NCI-H460 (cell line): Measurements from ENCODE around the gene CHIC2. TPM values are rescaled to one million over a fixed set of nuclear protein-coding genes. Genes with fewer than 3 reads are reported as not detected.

Experiments used
- DNase-seq: peaks from one replicate; pipeline ENCODE4 v3.0.0-alpha.2; 2016; ENCODE audit warnings: low read depth; ENCODE audit errors: extremely low read depth
- total RNA-seq: library from RNA; depleted of rRNA; stranded (reverse); fragments of >200 nt; shearing (Covaris generic); gene quantifications from 2 replicates; pipeline ENCODE4 v1.2.3, GENCODE V29; 2014

Gene CHIC2
- total RNA-seq, 1 experiment from 2014 or later, result 22.2 TPM

- no peak for DNase-seq
Observed at GRCh38 chr4:54015423-54016030, 48.9 kb downstream of the CHIC2 start.

- DNase-seq, result no peak
Observed at GRCh38 chr4:54014666-54015160, 49.7 kb downstream of the CHIC2 start.

- DNase-seq, result no peak
Observed at GRCh38 chr4:54011201-54011600, 53.2 kb downstream of the CHIC2 start.

- no peak for DNase-seq
Observed at GRCh38 chr4:54006755-54007154, 57.6 kb downstream of the CHIC2 start.

GRCh38 chr4:54005475-54005874 is 58.9 kb downstream of the CHIC2 start:
- no peak for DNase-seq

GRCh38 chr4:54004463-54004862 is 59.9 kb downstream of the CHIC2 start:
- DNase-seq, result no peak

- DNase-seq, result no peak
Observed at GRCh38 chr4:54001668-54002365, 62.6 kb downstream of the CHIC2 start.

GRCh38 chr4:53997898-53998297 is 66.5 kb downstream of the CHIC2 start:
- no peak for DNase-seq

- DNase-seq, result no peak
Observed at GRCh38 chr4:53994382-53995102, 69.9 kb downstream of the CHIC2 start.

- no peak for DNase-seq
Observed at GRCh38 chr4:53992785-53993184, 71.6 kb downstream of the CHIC2 start.

- no peak for DNase-seq
Observed at GRCh38 chr4:53991821-53992220, 72.6 kb downstream of the CHIC2 start.

GRCh38 chr4:53990641-53991040 is 73.8 kb downstream of the CHIC2 start:
- DNase-seq, result no peak

GRCh38 chr4:53987761-53988171 is 76.6 kb downstream of the CHIC2 start:
- DNase-seq, result no peak

GRCh38 chr4:53986062-53986461 is 78.3 kb downstream of the CHIC2 start:
- DNase-seq, result no peak

- no peak for DNase-seq
Observed at GRCh38 chr4:53981567-53981966, 82.8 kb downstream of the CHIC2 start.

GRCh38 chr4:53981066-53981465 is 83.3 kb downstream of the CHIC2 start:
- no peak for DNase-seq

- no peak for DNase-seq
Observed at GRCh38 chr4:53974561-53974960, 89.8 kb downstream of the CHIC2 start.

- DNase-seq, result no peak
Observed at GRCh38 chr4:53967986-53968385, 96.4 kb downstream of the CHIC2 start.

- no peak for DNase-seq
Observed at GRCh38 chr4:53963781-53964180, 100.6 kb downstream of the CHIC2 start.

- no peak for DNase-seq
Observed at GRCh38 chr4:53963336-53963735, 101.1 kb downstream of the CHIC2 start.

GRCh38 chr4:53962516-53963225 is 101.7 kb downstream of the CHIC2 start:
- DNase-seq, result no peak
